ENCODE data around the gene VPS16.

DNA sequence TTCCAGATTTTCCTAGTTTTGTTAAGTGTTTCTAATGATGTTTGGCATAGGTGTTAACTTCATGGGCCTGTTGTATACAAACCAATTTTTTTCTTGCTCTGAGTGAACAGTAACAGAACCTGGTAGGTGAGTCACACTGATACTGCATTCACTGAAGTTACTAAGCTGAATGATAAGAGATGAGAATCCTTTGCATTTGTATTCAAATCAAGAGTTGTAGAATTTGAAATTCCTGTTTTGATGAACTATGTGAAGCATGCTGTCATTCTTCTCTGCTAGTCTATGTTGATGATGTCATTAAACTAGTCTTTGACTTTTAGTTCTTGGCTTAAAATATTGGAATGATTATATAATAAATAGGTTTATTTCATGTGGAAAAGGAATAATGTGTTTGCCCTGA is 70.7 kb downstream of the VPS16 start:
- no peak for TF ChIP-seq EZH2phosphoT487 (IDR thresholded peaks at IDR 0.05; ENCODE audit: low read depth)
- TF ChIP-seq, protein P1, sequence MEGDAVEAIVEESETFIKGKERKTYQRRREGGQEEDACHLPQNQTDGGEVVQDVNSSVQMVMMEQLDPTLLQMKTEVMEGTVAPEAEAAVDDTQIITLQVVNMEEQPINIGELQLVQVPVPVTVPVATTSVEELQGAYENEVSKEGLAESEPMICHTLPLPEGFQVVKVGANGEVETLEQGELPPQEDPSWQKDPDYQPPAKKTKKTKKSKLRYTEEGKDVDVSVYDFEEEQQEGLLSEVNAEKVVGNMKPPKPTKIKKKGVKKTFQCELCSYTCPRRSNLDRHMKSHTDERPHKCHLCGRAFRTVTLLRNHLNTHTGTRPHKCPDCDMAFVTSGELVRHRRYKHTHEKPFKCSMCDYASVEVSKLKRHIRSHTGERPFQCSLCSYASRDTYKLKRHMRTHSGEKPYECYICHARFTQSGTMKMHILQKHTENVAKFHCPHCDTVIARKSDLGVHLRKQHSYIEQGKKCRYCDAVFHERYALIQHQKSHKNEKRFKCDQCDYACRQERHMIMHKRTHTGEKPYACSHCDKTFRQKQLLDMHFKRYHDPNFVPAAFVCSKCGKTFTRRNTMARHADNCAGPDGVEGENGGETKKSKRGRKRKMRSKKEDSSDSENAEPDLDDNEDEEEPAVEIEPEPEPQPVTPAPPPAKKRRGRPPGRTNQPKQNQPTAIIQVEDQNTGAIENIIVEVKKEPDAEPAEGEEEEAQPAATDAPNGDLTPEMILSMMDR (IDR thresholded peaks at IDR 0.05; ENCODE audit: low read depth, low read length): no peak

Measured in OCI-LY3 (cell line).